NCI-H345 treated with DMSO at 0.1 percent for 48 hours (cell line): ENCODE results near the gene PPBP.
A peak's percentile ranks its signal among the peaks of the same experiment; 100 is the strongest.
"Not testable (repeated sequence)": the region's sequence is repeated elsewhere in the genome, so short reads cannot be mapped to it uniquely, and the experiment has no call there.

ENCODE experiments used
- DNase-seq: peaks from one replicate; lab custom pipeline; 2025; ENCODE audit not compliant: unreplicated experiment; lab: John Stamatoyannopoulos, UW

The PPBP gene

GRCh38 chr4:73998040-73999011 is 10.3 kb upstream of the PPBP start, which contains the start of gene CXCL5:
Gene CXCL5, minus strand, starts transcription at chr4:73998677. Its CDS starts 96 bp downstream, at chr4:73998581.
- no peak for DNase-seq

- DNase-seq = no peak
Measured at GRCh38 chr4:73992050-73992449, 4.1 kb upstream of the PPBP start.

DNA sequence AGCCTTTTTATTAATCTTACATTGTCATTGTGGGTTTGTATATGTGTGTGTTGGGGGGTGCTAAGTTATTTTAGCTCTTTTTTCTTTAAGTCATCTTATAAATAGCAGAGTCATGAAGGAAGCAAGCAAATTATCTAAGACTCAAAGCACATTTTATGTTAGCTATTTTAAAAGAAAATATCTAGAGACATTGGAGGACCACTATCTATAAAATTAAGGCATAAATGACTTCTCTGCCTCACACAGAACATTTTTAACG is 3.7 kb upstream of the PPBP start:
- DNase-seq = no peak

DNA sequence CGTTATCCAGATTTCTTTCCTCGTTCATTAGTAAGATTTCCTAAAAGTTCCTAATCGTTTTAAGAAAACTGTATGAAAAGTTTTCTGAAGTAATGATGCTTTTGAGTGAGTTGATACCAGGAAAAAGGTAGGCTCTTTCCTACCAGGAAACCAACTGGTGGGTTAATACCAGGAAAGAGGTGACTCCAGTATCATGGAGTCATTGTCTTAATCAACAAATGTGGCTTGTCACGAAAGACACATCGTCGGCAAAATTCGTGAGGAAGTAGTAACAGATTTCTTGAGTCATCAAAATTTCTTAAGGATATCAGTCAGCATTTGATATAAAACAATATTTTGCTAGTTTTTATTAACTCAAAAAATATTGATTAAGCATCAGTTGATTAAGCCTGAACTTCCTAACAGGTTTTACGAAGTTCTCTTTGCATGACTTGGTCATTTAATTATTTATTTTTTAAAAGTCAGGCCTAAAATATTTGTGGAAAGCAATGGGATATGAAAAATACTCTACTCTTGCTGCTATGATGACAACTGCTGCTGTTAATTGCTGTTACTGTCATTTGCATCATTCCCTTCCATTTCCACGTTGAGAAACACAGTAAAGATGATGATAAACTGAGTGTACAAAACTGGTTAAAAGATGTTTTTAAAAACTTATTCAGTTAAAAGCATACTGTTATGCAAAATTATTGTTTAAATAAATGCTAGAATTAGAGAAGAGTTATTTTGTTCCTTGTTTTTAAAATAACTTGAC is 3.2 kb upstream of the PPBP start:
- no peak for DNase-seq

- no peak for DNase-seq
Measured at GRCh38 chr4:73989928-73990327, 1.9 kb upstream of the PPBP start.

DNA sequence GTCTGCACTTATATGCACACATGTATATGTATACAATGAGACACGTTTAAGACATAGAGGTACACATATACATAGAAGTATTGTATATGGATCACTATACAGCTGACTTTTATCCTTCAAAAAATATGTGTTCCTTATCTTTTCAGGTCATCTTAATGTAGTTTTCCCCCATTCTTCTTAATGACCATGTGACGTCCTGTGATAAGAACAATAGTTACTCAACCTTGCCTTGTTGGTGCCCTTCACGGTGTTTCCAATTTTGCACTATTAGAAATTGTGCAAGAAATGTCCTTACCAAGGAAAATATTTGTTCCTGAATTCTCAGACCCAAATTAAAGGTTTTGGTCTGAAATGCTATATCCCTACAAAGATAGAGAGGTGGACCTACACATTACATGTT is 1.0 kb upstream of the PPBP start:
- no peak for DNase-seq

- no peak for DNase-seq
Measured at GRCh38 chr4:73985528-73985852, 2.5 kb downstream of the PPBP start.

GRCh38 chr4:73984736-73985527 is 3.1 kb downstream of the PPBP start:
- no peak for DNase-seq

DNA sequence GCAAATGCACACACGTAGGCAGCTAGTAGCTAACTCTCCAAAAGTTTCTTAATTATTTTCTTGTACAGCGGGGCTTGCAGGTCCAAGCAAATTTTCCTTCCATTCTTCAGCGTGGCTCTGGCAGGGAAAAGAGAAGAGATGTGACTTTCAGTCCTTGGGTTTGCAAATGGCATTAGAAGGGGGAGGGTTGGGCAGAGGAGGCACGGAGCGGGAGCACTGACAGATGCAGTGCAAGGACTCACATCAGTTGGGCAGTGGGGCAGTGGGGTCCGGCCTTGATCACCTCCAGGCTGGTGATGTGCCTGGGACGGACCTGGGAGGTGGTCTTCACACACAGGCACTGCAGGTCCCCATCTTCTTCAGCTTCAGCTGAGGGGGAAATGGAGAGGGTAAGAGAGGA is 6.8 kb downstream of the PPBP start:
- DNase-seq = not testable (repeated sequence)

DNA sequence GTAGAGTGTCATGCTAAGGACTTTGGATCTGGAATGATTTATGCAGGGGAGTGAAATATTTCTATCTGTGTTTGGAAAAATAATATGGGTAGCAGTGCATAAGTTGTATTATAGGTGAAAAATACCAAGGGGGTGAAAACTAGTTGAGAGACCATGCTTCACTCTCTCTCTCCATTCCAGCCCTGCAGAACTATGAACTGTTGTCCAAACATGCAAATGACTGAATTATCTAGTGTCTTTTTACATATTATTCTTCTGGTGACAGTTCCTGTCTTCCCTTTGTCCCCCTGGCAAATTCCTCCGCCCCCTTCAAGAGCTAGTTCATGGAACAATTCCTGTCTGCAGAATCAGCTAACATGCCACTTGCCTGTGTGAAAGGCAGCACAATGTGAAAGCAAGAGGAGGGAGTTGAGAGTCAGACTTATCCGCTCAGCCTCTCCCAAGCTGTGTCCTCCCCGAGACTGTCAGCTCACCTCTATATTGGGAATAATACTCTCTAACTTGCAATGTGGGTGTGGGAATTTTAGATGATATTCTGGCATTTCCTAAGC is 8.5 kb downstream of the PPBP start:
- DNase-seq = no peak

- no peak for DNase-seq
Measured at GRCh38 chr4:73978886-73979285, 9.1 kb downstream of the PPBP start.

- DNase-seq = no peak
Measured at GRCh38 chr4:73976716-73977115, 11.3 kb downstream of the PPBP start.

DNA sequence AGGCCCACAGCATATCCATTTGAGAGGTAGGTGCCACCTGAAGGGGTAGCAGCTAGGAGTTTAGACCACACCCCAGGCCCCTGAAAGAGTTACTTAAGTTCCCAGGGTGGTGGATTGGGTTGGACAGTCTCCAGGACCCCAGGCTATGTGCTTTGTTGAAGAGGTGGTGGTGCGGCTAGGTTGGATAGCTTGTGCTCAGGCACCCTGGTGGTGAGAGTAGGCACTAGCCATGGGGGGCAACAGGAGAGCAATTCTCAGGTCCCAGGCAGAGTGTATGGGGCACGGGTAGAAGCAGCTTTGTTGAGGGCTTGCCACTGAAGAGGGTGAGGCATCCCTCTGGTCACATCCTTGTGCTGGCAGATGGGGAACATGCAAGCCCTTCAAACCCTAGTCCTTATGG is 11.8 kb downstream of the PPBP start:
- DNase-seq = peak; percentile 18

GRCh38 chr4:73974352-73974751 is 13.6 kb downstream of the PPBP start:
- DNase-seq = no peak

DNA sequence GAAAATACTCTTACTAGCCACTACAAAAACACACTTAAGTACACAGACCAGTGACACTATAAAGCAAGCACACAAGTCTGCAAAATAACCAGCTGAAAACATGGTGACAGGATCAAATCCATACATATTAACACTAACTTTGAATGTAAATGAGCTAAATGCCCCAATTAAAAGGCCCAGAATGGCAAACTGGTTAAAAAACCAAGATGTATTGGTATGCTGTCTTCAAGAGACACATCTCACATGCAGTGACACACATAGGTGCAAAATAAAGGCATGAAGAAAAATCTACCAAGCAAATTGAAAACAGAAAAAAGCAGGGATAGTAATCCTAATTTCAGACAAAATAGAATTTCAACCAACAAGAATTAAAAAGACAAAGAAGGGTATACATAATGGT is 17.0 kb downstream of the PPBP start:
- no peak for DNase-seq

- DNase-seq = no peak
Measured at GRCh38 chr4:73970011-73970410, 18.0 kb downstream of the PPBP start.

DNA sequence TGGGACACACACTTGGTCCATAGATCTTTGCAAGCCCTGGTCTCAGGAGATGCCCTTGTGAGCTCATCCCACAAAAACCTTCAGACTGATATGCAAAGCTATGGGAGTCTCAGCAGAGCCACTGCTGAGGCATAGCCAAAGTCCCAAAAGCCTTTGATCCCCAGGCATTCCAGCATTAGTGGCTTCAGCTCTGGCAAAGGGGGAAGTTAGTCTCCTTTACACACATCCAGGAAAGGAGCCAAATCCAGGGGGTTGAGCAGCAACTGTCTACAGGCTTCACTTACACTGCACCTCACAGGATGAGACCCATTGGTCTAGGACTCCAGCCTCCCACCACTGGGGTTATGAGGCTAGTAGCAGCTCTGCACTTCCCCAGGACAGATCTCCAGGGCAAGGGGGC is 20.1 kb downstream of the PPBP start:
- DNase-seq = no peak

DNA sequence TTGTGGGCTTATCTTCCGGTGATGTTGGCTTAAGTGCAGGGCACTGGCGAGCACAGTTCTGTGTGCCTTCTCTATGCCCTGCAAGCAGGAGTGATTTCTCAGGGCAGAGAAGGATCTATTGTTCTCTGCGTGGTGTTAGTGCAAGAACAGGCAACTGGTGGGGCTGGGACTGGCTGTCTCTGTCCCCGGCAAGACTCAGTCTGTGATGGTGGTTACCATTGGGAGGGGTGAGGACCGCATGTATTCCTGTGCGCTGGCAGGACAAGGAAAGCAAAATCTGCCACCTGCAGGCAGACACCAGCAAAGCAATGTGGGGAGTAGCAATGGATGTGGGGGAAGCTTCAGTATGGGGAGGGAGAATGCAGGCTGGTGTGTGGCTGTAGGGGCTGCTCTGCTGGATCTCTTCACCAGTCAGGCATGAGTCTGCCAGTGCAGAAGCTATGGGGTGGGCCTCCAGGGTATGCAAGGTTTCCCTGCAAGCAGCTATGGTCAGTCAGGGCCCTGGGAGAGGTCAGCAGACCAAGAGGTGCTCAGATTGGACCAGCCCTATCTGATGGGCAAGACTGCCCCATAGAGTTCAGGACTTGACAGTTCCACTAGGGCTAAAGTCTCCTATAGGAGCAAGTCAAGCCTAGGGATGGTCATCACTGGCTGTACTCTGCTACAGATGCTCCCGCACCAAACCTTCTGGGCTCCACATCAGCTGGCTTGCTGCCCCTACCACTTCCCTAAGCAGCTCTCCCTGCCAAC is 23.0 kb downstream of the PPBP start:
- DNase-seq = no peak

- no peak for DNase-seq
Measured at GRCh38 chr4:73962724-73963123, 25.3 kb downstream of the PPBP start.

DNA sequence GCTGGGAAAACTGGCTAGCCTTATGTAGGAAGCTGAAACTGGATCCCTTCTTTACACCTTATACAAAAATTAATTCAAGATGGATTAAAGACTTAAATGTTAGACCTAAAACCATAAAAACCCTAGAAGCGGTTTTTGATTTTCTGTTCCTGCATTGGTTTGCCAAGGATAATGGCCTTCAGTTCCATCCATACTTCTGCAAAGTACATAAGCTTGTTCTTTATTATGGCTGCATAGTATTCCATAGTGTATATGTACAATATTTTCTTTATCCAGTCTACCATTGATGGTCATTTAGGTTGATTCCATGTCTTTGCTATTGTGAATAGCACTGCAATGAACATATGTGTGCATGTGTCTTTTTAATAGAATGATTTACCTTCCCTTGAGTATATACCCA is 28.9 kb downstream of the PPBP start:
- not testable (repeated sequence) for DNase-seq

DNA sequence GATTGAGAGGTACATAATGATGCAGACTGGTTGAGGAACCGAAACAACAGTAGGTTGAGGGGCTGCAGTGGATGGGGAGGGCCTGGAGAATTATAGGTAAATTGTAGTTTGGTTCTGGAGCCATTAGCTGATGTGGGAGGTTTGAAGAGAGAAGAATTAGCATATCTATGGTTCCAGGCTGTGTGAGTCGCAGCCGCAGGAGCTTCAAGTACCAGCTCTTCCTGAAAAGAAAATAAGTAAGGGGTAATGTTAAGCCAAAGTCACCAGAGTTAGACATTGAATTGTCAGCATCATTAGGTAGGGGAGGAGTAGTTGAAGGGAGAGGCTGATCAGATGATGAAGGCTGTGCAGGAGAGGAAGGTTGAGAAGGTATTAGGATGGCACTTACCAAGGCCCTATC is 35.6 kb downstream of the PPBP start:
- no peak for DNase-seq
